ENCODE results near the gene ATP10A.
A peak's percentile ranks its signal among the peaks of the same experiment; 100 is the strongest.

The ATP10A gene

GRCh38 chr15:25683415-25683814 lies 179.7 kb downstream of the ATP10A start:
- Mint-ChIP-seq H3K9me3 (no peaks in the 10 kb centered on the region), H3K4me3 (no peak overlapping the region), H3K36me3 (ENCODE audit: low read depth) (no peaks in the 10 kb centered on the region), H3K27ac (peak overlapping the region in 2 of 3 experiments; percentile 22 to 38), H3K4me1 (peaks cover 41% of the 10 kb centered on the region), H3K27me3 (ENCODE audit: low read depth) (peaks cover 3% of the 10 kb centered on the region)
- TF ChIP-seq CTCF (IDR thresholded peaks at IDR 0.05; ENCODE audit: unreplicated experiment in 3 of 3): no peak

DNA sequence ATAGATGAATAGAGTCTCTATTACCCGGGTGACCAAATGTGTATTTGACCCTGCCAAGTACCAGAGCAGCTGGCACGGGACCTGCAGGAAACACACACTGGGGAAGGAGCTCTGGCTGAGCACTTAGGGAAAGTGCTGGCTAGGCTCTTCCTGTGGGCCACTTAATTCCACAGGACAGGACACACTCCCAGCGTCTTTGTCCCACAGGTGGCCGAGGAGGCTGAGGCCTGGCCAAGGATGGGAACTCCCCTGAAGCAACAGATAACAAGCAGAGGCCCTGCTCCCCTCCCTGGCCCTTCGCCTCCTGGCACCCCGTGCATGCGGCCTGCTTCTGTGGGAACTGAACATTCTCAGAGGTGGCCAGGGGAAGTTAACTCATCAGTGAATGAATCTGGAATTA lies 180.8 kb downstream of the ATP10A start:
- peak overlapping the region in 2 of 3 experiments; percentile 13 to 37 for H3K27ac Mint-ChIP-seq
- TF ChIP-seq CTCF (IDR thresholded peaks at IDR 0.05; ENCODE audit: unreplicated experiment in 3 of 3): no peak
- no peaks in the 10 kb centered on the region for H3K9me3 Mint-ChIP-seq
- H3K4me3 Mint-ChIP-seq: no peak overlapping the region
- no peaks in the 10 kb centered on the region for H3K36me3 Mint-ChIP-seq (ENCODE audit: low read depth)
- peaks cover 46% of the 10 kb centered on the region for H3K4me1 Mint-ChIP-seq
- H3K27me3 Mint-ChIP-seq (ENCODE audit: low read depth): peaks cover 7% of the 10 kb centered on the region

DNA sequence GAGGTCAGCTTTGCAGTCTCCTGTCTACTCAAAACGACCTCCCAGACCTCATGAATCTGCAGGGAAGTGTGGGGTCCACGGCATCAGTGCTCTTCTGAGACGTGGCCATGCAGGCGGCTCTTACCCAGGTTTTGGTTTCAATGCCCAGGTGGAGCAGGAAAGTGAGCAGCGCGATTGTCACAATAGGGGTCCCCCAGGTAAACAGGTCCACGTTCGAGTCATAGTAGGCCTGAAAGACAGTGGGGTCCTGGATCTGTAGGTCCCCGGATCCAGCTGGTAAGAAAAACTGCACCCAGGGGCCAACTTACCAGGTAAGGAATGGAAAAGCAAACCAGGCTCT lies 182.5 kb downstream of the ATP10A start:
- no peak for TF ChIP-seq CTCF (IDR thresholded peaks at IDR 0.05; ENCODE audit: unreplicated experiment in 3 of 3)
- Mint-ChIP-seq H3K27me3 (ENCODE audit: low read depth) (peaks cover 7% of the 10 kb centered on the region), H3K27ac (no peak overlapping the region), H3K9me3 (no peaks in the 10 kb centered on the region), H3K4me3 (no peak overlapping the region), H3K4me1 (peaks cover 46% of the 10 kb centered on the region), H3K36me3 (ENCODE audit: low read depth) (no peaks in the 10 kb centered on the region)

DNA sequence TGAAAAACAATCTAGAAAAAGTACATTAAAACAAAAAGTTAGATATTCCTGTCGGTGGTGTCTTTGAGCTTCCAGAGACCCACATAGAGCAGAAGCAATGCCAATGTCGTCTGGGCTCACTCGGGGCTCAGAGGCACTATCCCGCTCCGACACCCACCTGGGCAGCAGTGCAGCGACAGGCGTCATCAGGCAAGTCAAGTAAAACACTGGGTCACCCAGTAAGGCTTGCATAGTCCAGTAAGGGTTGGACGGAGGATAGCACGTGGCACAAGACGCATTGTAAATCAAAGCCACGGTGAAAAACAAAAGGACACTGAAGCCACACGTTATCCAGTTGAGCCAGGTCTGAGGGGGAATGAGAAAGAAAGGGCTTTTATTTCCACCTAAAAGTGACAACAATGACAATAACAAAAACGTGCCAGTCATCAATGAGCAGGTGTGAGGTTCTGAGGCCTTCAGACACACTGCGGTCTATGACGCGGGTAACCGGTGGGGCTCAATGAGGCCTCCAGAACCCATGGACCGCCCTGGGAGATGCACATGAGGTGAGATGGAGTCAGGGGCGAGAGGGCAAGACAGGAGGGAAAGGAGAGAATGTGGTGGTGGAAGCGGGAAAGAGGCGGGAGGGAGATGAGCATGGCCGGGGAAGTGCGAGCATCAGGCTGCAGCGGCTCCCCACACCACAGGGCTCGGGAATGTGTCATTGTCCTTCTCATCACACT lies 183.0 kb downstream of the ATP10A start:
- Mint-ChIP-seq H3K4me3 (no peak overlapping the region), H3K27me3 (ENCODE audit: low read depth) (peaks cover 7% of the 10 kb centered on the region), H3K9me3 (no peaks in the 10 kb centered on the region), H3K27ac (no peak overlapping the region), H3K36me3 (ENCODE audit: low read depth) (no peaks in the 10 kb centered on the region), H3K4me1 (peaks cover 43% of the 10 kb centered on the region)
- no peak for TF ChIP-seq CTCF (IDR thresholded peaks at IDR 0.05; ENCODE audit: unreplicated experiment in 3 of 3)

DNA sequence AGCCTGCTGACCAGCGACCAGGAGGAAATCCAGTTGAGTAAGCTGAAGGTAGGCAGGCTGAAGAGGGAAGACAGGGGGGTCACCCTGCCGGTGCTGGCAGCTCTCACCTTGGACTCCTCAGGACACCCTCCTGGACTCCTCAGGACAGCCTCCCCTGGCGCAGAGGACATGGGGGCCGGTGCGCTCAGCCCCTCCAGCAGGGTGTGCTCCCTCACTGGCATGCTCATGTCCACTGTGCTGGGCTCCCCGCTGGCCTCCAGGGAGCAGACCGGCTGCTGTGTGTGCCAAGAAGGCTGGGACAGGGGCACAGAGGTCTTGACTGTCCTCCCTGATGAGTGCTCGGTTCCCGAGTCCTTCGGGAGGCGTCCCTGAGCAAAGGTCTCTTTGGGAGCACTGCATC lies 183.6 kb downstream of the ATP10A start:
- H3K9me3 Mint-ChIP-seq: no peaks in the 10 kb centered on the region
- TF ChIP-seq CTCF (IDR thresholded peaks at IDR 0.05; ENCODE audit: unreplicated experiment in 3 of 3): no peak
- peaks cover 40% of the 10 kb centered on the region for H3K4me1 Mint-ChIP-seq
- H3K27ac Mint-ChIP-seq: no peak overlapping the region
- peaks cover 7% of the 10 kb centered on the region for H3K27me3 Mint-ChIP-seq (ENCODE audit: low read depth)
- H3K4me3 Mint-ChIP-seq: no peak overlapping the region
- H3K36me3 Mint-ChIP-seq (ENCODE audit: low read depth): no peaks in the 10 kb centered on the region

DNA sequence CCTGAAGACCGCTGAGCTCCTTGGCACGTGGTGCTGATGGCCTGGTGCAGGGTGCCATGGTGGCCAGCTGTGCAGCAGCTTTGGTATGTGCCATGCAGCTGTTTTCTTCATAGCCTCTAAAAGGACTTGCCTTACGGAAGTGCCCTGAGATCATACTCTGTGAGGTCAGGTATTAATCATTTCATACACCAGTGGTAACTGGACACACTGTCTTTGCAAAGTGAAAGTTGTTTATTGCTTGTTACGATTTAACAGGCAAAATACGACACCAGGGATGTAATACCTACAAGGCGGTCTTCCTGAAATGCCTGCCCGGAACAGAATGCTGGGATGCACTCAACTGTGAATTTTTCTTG lies 184.6 kb downstream of the ATP10A start:
- no peak for TF ChIP-seq CTCF (IDR thresholded peaks at IDR 0.05; ENCODE audit: unreplicated experiment in 3 of 3)

More for the DNA sequence above, 184.6 kb downstream of the ATP10A start:
- peaks cover 11% of the 10 kb centered on the region for H3K27me3 Mint-ChIP-seq (ENCODE audit: low read depth)
- no peaks in the 10 kb centered on the region for H3K36me3 Mint-ChIP-seq (ENCODE audit: low read depth)
- peaks cover 35% of the 10 kb centered on the region for H3K4me1 Mint-ChIP-seq
- peak overlapping the region in 1 of 3 experiments; percentile 26 for H3K27ac Mint-ChIP-seq
- no peak overlapping the region for H3K4me3 Mint-ChIP-seq
- H3K9me3 Mint-ChIP-seq: no peaks in the 10 kb centered on the region

All from nephron (organoid).